Ovary (tissue), 9 donors: ENCODE data around the gene ELOVL5. TPM values are rescaled to one million over a fixed set of nuclear protein-coding genes. Genes with fewer than 3 reads are reported as not detected.

Source experiments
- DNase-seq, 5 donors: peaks; one replicate each; pipeline ENCODE4 v3.0.0-alpha.2; 2019 to 2020
- H3K27ac ChIP-seq, 2 donors: fragments of 200-600 bp; one replicate each; pipeline versions ENCODE4 v1.5.1 to v1.8.0; 2019 to 2022
- H3K27me3 ChIP-seq: fragments of 200-600 bp; one replicate; pipeline ENCODE4 v1.8.0; 2022
- H3K36me3 ChIP-seq: fragments of 200-600 bp; sonication (generic); one replicate; pipeline ENCODE4 v1.5.1; 2019
- H3K4me1 ChIP-seq: one replicate; pipeline ENCODE4 v1.8.1; 2013; ENCODE audit warnings: mild to moderate bottlenecking, moderate library complexity; ENCODE audit not compliant: insufficient read depth
- H3K4me3 ChIP-seq: fragments of 200-600 bp; sonication (generic); one replicate; pipeline ENCODE4 v1.5.1; 2017
- H3K9me3 ChIP-seq, 2 donors: fragments of 200-600 bp in 1 of 2; sonication (generic) in 1 of 2; one replicate each; pipeline versions ENCODE4 v1.5.1 to v1.8.1; 2013 to 2019; ENCODE audit warnings: mild to moderate bottlenecking in 1 of 2, moderate library complexity in 1 of 2
- CTCF ChIP-seq, 3 donors: fragments of 450-650 bp in 2 of 3; fragments of 200-600 bp in 1 of 3; IDR thresholded peaks; one replicate each; pipeline versions ENCODE4 v1.5.1 to v1.8.0; 2016 to 2022; ENCODE audit warnings: antibody characterized with exemption in 3 of 3, mild to moderate bottlenecking in 1 of 3
- EP300 ChIP-seq: sonication (generic); formaldehyde crosslinking; IDR thresholded peaks from one replicate; pipeline ENCODE4 v1.6.1; 2017; ENCODE audit warnings: antibody characterized with exemption
- POLR2A ChIP-seq: fragments of 450-650 bp; IDR thresholded peaks from one replicate; pipeline ENCODE4 v1.6.1; 2017; ENCODE audit warnings: antibody characterized with exemption, mild to moderate bottlenecking, moderate library complexity
- WGBS, 3 donors: extraction: QIAGEN DNeasy Blood & Tissue Kit in 1 of 3; methylation state at CpG; one replicate each; pipeline versions ENCODE4 v1.1.5 to v1.1.7; 2013 to 2017; 5-methylcytosine and 5-hydroxymethylcytosine counted together
- intact Hi-C, 4 donors: fragments of 100-400 bp; cut with DNase I; formaldehyde crosslinking; loops; one replicate each; pipeline versions ENCODE4 v1.11.0 to v1.15.1; 2022 to 2023
- polyA plus RNA-seq, 2 donors: library from polyadenylated mRNA; stranded (reverse); fragments of 200-250 nt in 1 of 2; fragments of 350-450 nt in 1 of 2; fragmentation: Illumina TruSeq in 1 of 2; extraction: RNeasy Lipid Tissue Mini Kit (QIAGEN cat#74804) in 1 of 2; gene quantifications; one replicate each; pipeline ENCODE4 v1.2.3, GENCODE V29; 2013 to 2014
- total RNA-seq, 7 donors: library from RNA; depleted of rRNA in 2 of 7; stranded (reverse); fragments of >200 nt in 2 of 7; fragmentation: NEBNext Ultra II Directional in 3 of 7; extraction: Animal tissue kit (Norgen Biotek cat#: 25700) in 3 of 7; gene quantifications; one replicate each; pipeline versions ENCODE4 v1.1.0 to v1.2.4, GENCODE V29; 2016 to 2023
- donor health status: DM: no; HTN: no; CAD: no; lungs with moderate emphysema.
- donor health status: DM: no; HTN: no; CAD: no.
- donor health status: Bipolar disorder and iron deficiency.
- donor health status: DM: yes; HTN: yes; CAD: no.
- donor health status: DM: no; HTN: no; CAD: no.
- donor health status: DM: yes; HTN: yes; CAD: no.

The ELOVL5 gene
- total and polyA plus RNA-seq, 9 donors: 14.7 to 191 (median 41.8) TPM

- Histone ChIP-seq H3K4me3 (no peak overlapping the region), H3K36me3 (no peaks in the 10 kb centered on the region), H3K27me3 (no peaks in the 10 kb centered on the region), H3K4me1 (no peaks in the 10 kb centered on the region), H3K27ac (no peak overlapping the region), H3K9me3 (no peaks in the 10 kb centered on the region)
- WGBS, 3 donors: 66 to 72% (median 71%) methylated on average over 2 of the region's 2 CpGs
- intact Hi-C loops: no loop called here
- TF ChIP-seq POLR2A: no peak
- TF ChIP-seq EP300: no peak
- TF ChIP-seq CTCF (IDR thresholded peaks at IDR 0.05): no peak
- DNase-seq: no peak
These were observed 57.9 kb downstream of the ELOVL5 start for GRCh38 chr6:53290537-53291510.

- H3K36me3 ChIP-seq: no peaks in the 10 kb centered on the region
- WGBS, 3 donors: 65 to 76% (median 65%) methylated on average over 9 of the region's 9 CpGs
- H3K9me3 ChIP-seq: no peaks in the 10 kb centered on the region
- H3K4me3 ChIP-seq: no peak overlapping the region
- no peak overlapping the region for H3K27ac ChIP-seq
- H3K4me1 ChIP-seq: no peaks in the 10 kb centered on the region
- no peaks in the 10 kb centered on the region for H3K27me3 ChIP-seq
- DNase-seq: no peak
- TF ChIP-seq CTCF (IDR thresholded peaks at IDR 0.05) (no peak), POLR2A (no peak), EP300 (no peak)
- intact Hi-C loops: no loop called here
These were observed 61.2 kb downstream of the ELOVL5 start for GRCh38 chr6:53287336-53288225.

GRCh38 chr6:53284901-53285300 is 63.8 kb downstream of the ELOVL5 start:
- Histone ChIP-seq H3K4me1 (peaks cover 9% of the 10 kb centered on the region), H3K9me3 (no peaks in the 10 kb centered on the region), H3K36me3 (no peaks in the 10 kb centered on the region), H3K27ac (no peak overlapping the region), H3K27me3 (no peaks in the 10 kb centered on the region), H3K4me3 (no peak overlapping the region)
- no peak for DNase-seq
- TF ChIP-seq POLR2A (no peak), CTCF (IDR thresholded peaks at IDR 0.05) (no peak)
- 81 to 87% (median 84%) methylated on average over 4 of the region's 4 CpGs for WGBS, 3 donors
- intact Hi-C loops: no loop called here

- no peak for TF ChIP-seq CTCF (IDR thresholded peaks at IDR 0.05)
- TF ChIP-seq EP300: no peak
- TF ChIP-seq POLR2A: no peak
- no peaks in the 10 kb centered on the region for H3K9me3 ChIP-seq
- intact Hi-C loops: loop anchor here in 1 of 4 donors (2.0 kb wide), 1 partner anchor 66 kb away; the partner anchor contains the start of gene ELOVL5
These were observed 66.0 kb downstream of the ELOVL5 start for GRCh38 chr6:53282741-53283140.

More at GRCh38 chr6:53282741-53283140, 66.0 kb downstream of the ELOVL5 start:
- H3K4me1 ChIP-seq: peaks cover 9% of the 10 kb centered on the region
- H3K27me3 ChIP-seq: no peaks in the 10 kb centered on the region
- no peak overlapping the region for H3K4me3 ChIP-seq
- no peak for DNase-seq
- WGBS, 3 donors: 5 to 15% (median 12%) methylated on average over 2 of the region's 2 CpGs
- peak overlapping the region in 1 of 2 donors; percentile 40 for H3K27ac ChIP-seq
- H3K36me3 ChIP-seq: no peaks in the 10 kb centered on the region
